Measurements from ENCODE around the gene ADGRV1.

- TF ChIP-seq REST (IDR thresholded peaks at IDR 0.05; ENCODE audit: low read depth): no peak
- no peak for TF ChIP-seq EP300 (IDR thresholded peaks at IDR 0.05; ENCODE audit: borderline replicate concordance)
- TF ChIP-seq TAF1 (IDR thresholded peaks at IDR 0.05; ENCODE audit: low read depth): no peak
- no peak for TF ChIP-seq TEAD4 (IDR thresholded peaks at IDR 0.05)
- TF ChIP-seq YY1 (IDR thresholded peaks at IDR 0.05; ENCODE audit: low read depth): no peak
- no peak for TF ChIP-seq MAX (IDR thresholded peaks at IDR 0.05)
- no peak for TF ChIP-seq TCF12 (IDR thresholded peaks at IDR 0.05; ENCODE audit: low read depth)
- TF ChIP-seq USF1 (IDR thresholded peaks at IDR 0.05): no peak
- TF ChIP-seq NFIC (IDR thresholded peaks at IDR 0.05): no peak
- TF ChIP-seq RAD21 (IDR thresholded peaks at IDR 0.05; ENCODE audit: low read depth): no peak
- TF ChIP-seq FOXM1 (IDR thresholded peaks at IDR 0.05; ENCODE audit: borderline replicate concordance, low read depth): no peak
- no peak for TF ChIP-seq CEBPB (IDR thresholded peaks at IDR 0.05)
- TF ChIP-seq CREB1 (IDR thresholded peaks at IDR 0.05; ENCODE audit: low read depth): no peak
- TF ChIP-seq EGR1 (IDR thresholded peaks at IDR 0.05): no peak
These were observed 315.5 kb downstream of the ADGRV1 start for GRCh38 chr5:90874066-90874465.
